GM18867 (cell line): Measurements from ENCODE around the gene PROM1.

ENCODE experiments used
- ATAC-seq: cut with Tn5 transposase; IDR thresholded peaks from one replicate; pipeline ENCODE4 v1.9.1; 2021; ENCODE audit warnings: mild to moderate bottlenecking, moderate library complexity; ENCODE audit not compliant: unreplicated experiment

PROM1 gene

GRCh38 chr4:15992167-15992485 is 91.7 kb downstream of the PROM1 start:
- no peak for ATAC-seq

- no peak for ATAC-seq
Measured at GRCh38 chr4:15990570-15991285, 93.1 kb downstream of the PROM1 start.

GRCh38 chr4:15989424-15989823 is 94.4 kb downstream of the PROM1 start:
- no peak for ATAC-seq

GRCh38 chr4:15988222-15988621 is 95.6 kb downstream of the PROM1 start:
- ATAC-seq, result no peak

GRCh38 chr4:15986907-15987306 is 96.9 kb downstream of the PROM1 start:
- no peak for ATAC-seq

GRCh38 chr4:15983610-15984009 is 100.2 kb downstream of the PROM1 start:
- ATAC-seq, result no peak

GRCh38 chr4:15982842-15983524 is 100.8 kb downstream of the PROM1 start:
- ATAC-seq, result no peak

- no peak for ATAC-seq
Measured at GRCh38 chr4:15976456-15977447, 107.1 kb downstream of the PROM1 start.

- ATAC-seq, result no peak
Measured at GRCh38 chr4:15971068-15971801, 112.6 kb downstream of the PROM1 start.

GRCh38 chr4:15968551-15969300 is 115.1 kb downstream of the PROM1 start:
- ATAC-seq, result no peak

GRCh38 chr4:15965325-15965724 is 118.5 kb downstream of the PROM1 start:
- ATAC-seq, result no peak

GRCh38 chr4:15964159-15964558 is 119.7 kb downstream of the PROM1 start:
- no peak for ATAC-seq

- peak; percentile 73 for ATAC-seq
Measured at GRCh38 chr4:15963576-15963975, 120.2 kb downstream of the PROM1 start.

GRCh38 chr4:15963001-15963451 is 120.8 kb downstream of the PROM1 start, which contains the start of gene FGFBP2:
Gene FGFBP2 (minus strand): TSS chr4:15963175. CDS start chr4:15963129, 46 bp downstream.
- peak; percentile 50 for ATAC-seq

GRCh38 chr4:15961781-15962510 is 121.9 kb downstream of the PROM1 start:
- ATAC-seq, result peak; percentile 41

GRCh38 chr4:15958562-15958961 is 125.3 kb downstream of the PROM1 start:
- no peak for ATAC-seq

GRCh38 chr4:15956179-15956850 is 127.5 kb downstream of the PROM1 start:
- ATAC-seq, result peak; percentile 93

- ATAC-seq, result no peak
Measured at GRCh38 chr4:15955670-15956069, 128.2 kb downstream of the PROM1 start.

GRCh38 chr4:15953625-15954024 is 130.2 kb downstream of the PROM1 start:
- no peak for ATAC-seq
